Transverse colon (tissue), 4 donors: ENCODE data around the gene FARP1. TPM values are rescaled to one million over a fixed set of nuclear protein-coding genes. Genes with fewer than 3 reads are reported as not detected.

Experiments
- DNase-seq: peaks from one replicate; pipeline ENCODE4 v3.0.0-alpha.2; 2019
- H3K27ac ChIP-seq, 4 donors: fragments of 200-600 bp; sonication (generic); 2 replicates each; pipeline ENCODE4 v1.5.1; 2016 to 2018; ENCODE audit warnings: inconsistent platforms in 4 of 4
- H3K27me3 ChIP-seq: fragments of 200-600 bp; sonication (generic); 2 replicates; pipeline ENCODE4 v1.5.1; 2017; ENCODE audit warnings: inconsistent platforms
- H3K36me3 ChIP-seq, 4 donors: fragments of 200-600 bp; sonication (generic); 2 replicates each; pipeline ENCODE4 v1.5.1; 2017 to 2019; ENCODE audit warnings: inconsistent platforms in 4 of 4
- H3K4me1 ChIP-seq, 4 donors: fragments of 200-600 bp; sonication (generic); 2 replicates each; pipeline ENCODE4 v1.5.1; 2017 to 2020; ENCODE audit warnings: inconsistent platforms in 4 of 4
- H3K4me3 ChIP-seq, 4 donors: fragments of 200-600 bp; sonication (generic); 1 replicate in 1 of 4; 2 replicates in 3 of 4; pipeline versions ENCODE4 v1.5.1 to v1.6.1; 2017 to 2019; ENCODE audit warnings: inconsistent platforms in 4 of 4
- H3K9me3 ChIP-seq, 2 donors: fragments of 200-600 bp; sonication (generic); 2 replicates each; pipeline ENCODE4 v1.5.1; 2017 to 2019; ENCODE audit warnings: inconsistent platforms in 2 of 2
- CTCF ChIP-seq, 5 experiments: fragments of 200-600 bp in 3 of 5; fragments of 450-650 bp in 2 of 5; sonication (generic) in 3 of 5; IDR thresholded peaks; 1 replicate in 2 of 5; 2 replicates in 3 of 5; pipeline ENCODE4 v1.5.1; 2016 to 2017; ENCODE audit warnings: antibody characterized with exemption in 5 of 5, inconsistent platforms in 3 of 5, mild to moderate bottlenecking in 2 of 5, moderate library complexity in 1 of 5
- EP300 ChIP-seq: sonication (generic); formaldehyde crosslinking; IDR thresholded peaks from one replicate; pipeline ENCODE4 v1.6.1; 2017; ENCODE audit warnings: antibody characterized with exemption, low read depth
- POLR2A ChIP-seq: fragments of 450-650 bp; IDR thresholded peaks from one replicate; pipeline ENCODE4 v1.6.1; 2016; ENCODE audit warnings: antibody characterized with exemption, mild to moderate bottlenecking, moderate library complexity
- POLR2AphosphoS5 ChIP-seq, 3 donors: sonication (generic); formaldehyde crosslinking; IDR thresholded peaks; one replicate each; pipeline ENCODE4 v1.6.1; 2016; ENCODE audit warnings: antibody characterized with exemption in 3 of 3
- WGBS, 2 donors: methylation state at CpG; one replicate each; pipeline ENCODE4 v1.1.5; 2018; ENCODE audit warnings: low coverage in 1 of 2; 5-methylcytosine and 5-hydroxymethylcytosine counted together
- in situ Hi-C, 4 donors: fragments of 200-750 bp; cut with MboI; loops; one replicate each; pipeline versions ENCODE4 v1.15.0 to v1.15.1; 2017; ENCODE audit warnings: low sequenced_read_pairs in 3 of 4, low pct_ligation_motif_present in 1 of 4, low pct_unique_long_range_greater_than_20kb in 1 of 4
- intact Hi-C: fragments of 100-400 bp; cut with DNase I; formaldehyde crosslinking; loops from one replicate; pipeline ENCODE4 v1.15.1; 2023; ENCODE audit warnings: low total_unique reads
- total RNA-seq, 4 donors: library from RNA; depleted of rRNA; stranded (reverse); fragments of >200 nt; gene quantifications; one replicate each; pipeline ENCODE4 v1.1.0, GENCODE V29; 2016

The FARP1 gene
- total RNA-seq, 4 donors from 2014 or later: 32.8 to 41.8 (median 38.3) TPM

DNA sequence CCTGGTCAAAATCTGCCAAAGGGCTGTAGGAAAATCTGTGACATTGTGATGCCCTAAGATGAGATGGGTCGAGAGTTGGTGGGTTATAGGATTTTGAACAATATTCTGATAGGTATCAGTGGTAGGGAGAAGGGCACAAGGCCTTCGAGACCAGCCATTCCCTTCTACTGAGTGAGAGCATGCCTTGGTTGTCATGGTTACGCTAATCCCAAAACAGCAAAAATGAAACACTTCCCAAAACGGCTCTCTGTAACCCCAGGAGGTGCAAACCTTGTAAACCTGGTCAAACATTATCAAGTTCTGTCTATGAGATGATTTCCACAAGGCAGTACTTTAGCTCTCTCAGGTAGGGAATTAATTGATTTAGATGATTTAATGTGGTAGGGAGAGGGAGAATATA lies 192.8 kb downstream of the FARP1 start:
- H3K36me3 ChIP-seq: no peaks in the 10 kb centered on the region
- no peaks in the 10 kb centered on the region for H3K4me1 ChIP-seq
- in situ Hi-C loops: no loop called here
- H3K9me3 ChIP-seq: no peaks in the 10 kb centered on the region
- H3K27me3 ChIP-seq: no peaks in the 10 kb centered on the region
- DNase-seq: no peak
- intact Hi-C loops: no loop called here
- WGBS, 2 donors: 75 to 100% methylated on average over 2 to 4 of the region's 4 CpGs
- no peak overlapping the region for H3K4me3 ChIP-seq
- no peak overlapping the region for H3K27ac ChIP-seq
- TF ChIP-seq CTCF (IDR thresholded peaks at IDR 0.05) (no peak), EP300 (no peak), POLR2A (no peak), POLR2AphosphoS5 (IDR thresholded peaks at IDR 0.05) (no peak)

GRCh38 chr13:98338310-98338709 lies 195.4 kb downstream of the FARP1 start:
- DNase-seq: no peak
- TF ChIP-seq EP300 (no peak), CTCF (IDR thresholded peaks at IDR 0.05) (no peak), POLR2AphosphoS5 (IDR thresholded peaks at IDR 0.05) (no peak), POLR2A (no peak)
- Histone ChIP-seq H3K4me1 (no peaks in the 10 kb centered on the region), H3K27ac (no peak overlapping the region), H3K4me3 (no peak overlapping the region), H3K27me3 (no peaks in the 10 kb centered on the region), H3K36me3 (no peaks in the 10 kb centered on the region), H3K9me3 (no peaks in the 10 kb centered on the region)
- 68 to 75% methylated on average over 5 of the region's 5 CpGs for WGBS, 2 donors
- intact Hi-C loops (no loop called here), in situ Hi-C loops (no loop called here)

- Histone ChIP-seq H3K4me1 (no peaks in the 10 kb centered on the region), H3K9me3 (no peaks in the 10 kb centered on the region), H3K27ac (no peak overlapping the region), H3K36me3 (no peaks in the 10 kb centered on the region), H3K4me3 (no peak overlapping the region), H3K27me3 (no peaks in the 10 kb centered on the region)
- DNase-seq: no peak
- intact Hi-C loops (no loop called here), in situ Hi-C loops (no loop called here)
- TF ChIP-seq POLR2A: no peak
- no peak for TF ChIP-seq EP300
- no peak for TF ChIP-seq POLR2AphosphoS5 (IDR thresholded peaks at IDR 0.05)
- TF ChIP-seq CTCF (IDR thresholded peaks at IDR 0.05): no peak
- WGBS, 2 donors: 79 to 81% methylated on average over 4 to 8 of the region's 8 CpGs
Measured at GRCh38 chr13:98339684-98340425, 197.0 kb downstream of the FARP1 start.

GRCh38 chr13:98342953-98343352 lies 200.1 kb downstream of the FARP1 start:
- intact Hi-C loops (no loop called here), in situ Hi-C loops (no loop called here)
- Histone ChIP-seq H3K4me3 (no peak overlapping the region), H3K27ac (no peak overlapping the region), H3K27me3 (no peaks in the 10 kb centered on the region), H3K9me3 (no peaks in the 10 kb centered on the region), H3K4me1 (peaks cover 0 to under 1% (median 0%) of the 10 kb centered on the region in 4 donors), H3K36me3 (no peaks in the 10 kb centered on the region)
- TF ChIP-seq EP300: no peak
- TF ChIP-seq POLR2A: no peak
- TF ChIP-seq CTCF (IDR thresholded peaks at IDR 0.05): no peak
- TF ChIP-seq POLR2AphosphoS5 (IDR thresholded peaks at IDR 0.05): no peak
- 83 to 91% methylated on average over 2 to 4 of the region's 4 CpGs for WGBS, 2 donors
- no peak for DNase-seq
